Measurements from ENCODE around the gene MN1. TPM values are rescaled to one million over a fixed set of nuclear protein-coding genes. Genes with fewer than 3 reads are reported as not detected.
"Not testable (repeated sequence)": the region's sequence is repeated elsewhere in the genome, so short reads cannot be mapped to it uniquely, and the experiment has no call there.

MN1 gene
- total RNA-seq, 1 experiment from 2014 or later = 0.79 TPM

- DNase-seq (ENCODE audit: low spot score) = no peak
Observed at GRCh38 chr22:27761665-27762064, 39.9 kb downstream of the MN1 start.

GRCh38 chr22:27761000-27761399 lies 40.6 kb downstream of the MN1 start:
- DNase-seq (ENCODE audit: low spot score) = no peak

- no peak for DNase-seq (ENCODE audit: low spot score)
Observed at GRCh38 chr22:27760474-27760873, 41.1 kb downstream of the MN1 start.

GRCh38 chr22:27757928-27758525 lies 43.5 kb downstream of the MN1 start:
- no peak for DNase-seq (ENCODE audit: low spot score)

- DNase-seq (ENCODE audit: low spot score) = no peak
Observed at GRCh38 chr22:27756212-27756660, 45.3 kb downstream of the MN1 start.

GRCh38 chr22:27755521-27756211 lies 45.9 kb downstream of the MN1 start:
- no peak for DNase-seq (ENCODE audit: low spot score)

- no peak for DNase-seq (ENCODE audit: low spot score)
Observed at GRCh38 chr22:27754888-27755480, 46.6 kb downstream of the MN1 start.

- no peak for DNase-seq (ENCODE audit: low spot score)
Observed at GRCh38 chr22:27754247-27754887, 47.2 kb downstream of the MN1 start.

GRCh38 chr22:27752771-27753170 lies 48.8 kb downstream of the MN1 start:
- no peak for DNase-seq (ENCODE audit: low spot score)

GRCh38 chr22:27752141-27752540 lies 49.4 kb downstream of the MN1 start:
- no peak for DNase-seq (ENCODE audit: low spot score)

- no peak for DNase-seq (ENCODE audit: low spot score)
Observed at GRCh38 chr22:27751277-27752070, 50.1 kb downstream of the MN1 start.

- no peak for DNase-seq (ENCODE audit: low spot score)
Observed at GRCh38 chr22:27750584-27751265, 50.8 kb downstream of the MN1 start.

GRCh38 chr22:27749597-27750225 lies 51.8 kb downstream of the MN1 start:
- DNase-seq (ENCODE audit: low spot score) = no peak

GRCh38 chr22:27748751-27749191 lies 52.8 kb downstream of the MN1 start:
- DNase-seq (ENCODE audit: low spot score) = no peak

- no peak for DNase-seq (ENCODE audit: low spot score)
Observed at GRCh38 chr22:27748349-27748748, 53.2 kb downstream of the MN1 start.

- DNase-seq (ENCODE audit: low spot score) = no peak
Observed at GRCh38 chr22:27747396-27748221, 53.9 kb downstream of the MN1 start.

- no peak for DNase-seq (ENCODE audit: low spot score)
Observed at GRCh38 chr22:27746918-27747317, 54.6 kb downstream of the MN1 start.

GRCh38 chr22:27745809-27746208 lies 55.7 kb downstream of the MN1 start:
- DNase-seq (ENCODE audit: low spot score) = no peak

- no peak for DNase-seq (ENCODE audit: low spot score)
Observed at GRCh38 chr22:27745154-27745553, 56.4 kb downstream of the MN1 start.

GRCh38 chr22:27744078-27744477 lies 57.5 kb downstream of the MN1 start:
- DNase-seq (ENCODE audit: low spot score) = not testable (repeated sequence)
